ENCODE data around the gene HPCAL4. TPM values are rescaled to one million over a fixed set of nuclear protein-coding genes. Genes with fewer than 3 reads are reported as not detected.

HPCAL4 gene
- total RNA-seq: not detected in 2 replicates

GRCh38 chr1:39691383-39692151 lies at the start of gene HPCAL4:
Gene HPCAL4, minus strand, starts transcription at chr1:39691433. Its CDS starts 6,830 bp downstream, at chr1:39684603.

GRCh38 chr1:39738622-39739366 lies 47.6 kb upstream of the HPCAL4 start, which contains the start of gene PPIE:
Gene PPIE, plus strand, starts transcription at chr1:39738882. Its CDS starts 19 bp downstream, at chr1:39738901.

GRCh38 chr1:39671793-39672550 lies 19.3 kb downstream of the HPCAL4 start, which contains the start of gene NT5C1A:
Gene NT5C1A, minus strand, starts transcription at chr1:39672107. Its CDS starts 69 bp downstream, at chr1:39672038.

GRCh38 chr1:39639305-39640130 lies 51.7 kb downstream of the HPCAL4 start, which contains the start of gene HEYL:
Gene HEYL, minus strand, starts transcription at chr1:39639643. Its CDS starts 18 bp downstream, at chr1:39639625.

Other genes starting within 250 kb of the HPCAL4 start
- not detected in 2 replicates for gene BMP8A, start 199.8 kb downstream of the HPCAL4 start, total RNA-seq
- gene PABPC4, start 114.6 kb downstream of the HPCAL4 start, total RNA-seq: 136 and 177 TPM in 2 replicates
- 0.05 and 0.07 TPM in 2 replicates for gene HEYL, start 51.8 kb downstream of the HPCAL4 start, total RNA-seq
- gene NT5C1A, start 19.3 kb downstream of the HPCAL4 start, total RNA-seq: not detected in 2 replicates
- gene PPIE, start 47.4 kb upstream of the HPCAL4 start, total RNA-seq: 40.9 and 42.3 TPM in 2 replicates
- gene OXCT2, start 79.9 kb upstream of the HPCAL4 start, total RNA-seq: 0.73 and 2.7 TPM in 2 replicates
- gene BMP8B, start 97.4 kb upstream of the HPCAL4 start, total RNA-seq: not detected in 2 replicates
- 11.6 and 12.5 TPM in 2 replicates for gene TRIT1, start 192.1 kb upstream of the HPCAL4 start, total RNA-seq
- gene MYCL, start 210.5 kb upstream of the HPCAL4 start, total RNA-seq: not detected in 2 replicates